Left ventricle myocardium inferior (tissue), 1 donor: Measurements from ENCODE around the gene NRAS. TPM values are rescaled to one million over a fixed set of nuclear protein-coding genes. Genes with fewer than 3 reads are reported as not detected.

Experiments used
- DNase-seq: peaks from one replicate; pipeline ENCODE4 v3.0.0-alpha.2; 2020
- H3K27ac ChIP-seq: fragments of 200-600 bp; replicated peaks from 2 replicates; pipeline ENCODE4 v1.8.0; 2021
- H3K27me3 ChIP-seq: fragments of 200-600 bp; 2 replicates; pipeline ENCODE4 v1.8.0; 2021; ENCODE audit warnings: low read depth
- H3K36me3 ChIP-seq: fragments of 200-600 bp; 2 replicates; pipeline ENCODE4 v1.8.0; 2021
- H3K4me1 ChIP-seq: fragments of 200-600 bp; 2 replicates; pipeline ENCODE4 v1.8.0; 2021
- H3K4me3 ChIP-seq: fragments of 200-600 bp; 2 replicates; pipeline ENCODE4 v1.8.0; 2021; ENCODE audit warnings: mild to moderate bottlenecking, moderate library complexity
- H3K9me3 ChIP-seq: fragments of 200-600 bp; replicated peaks from 2 replicates; pipeline ENCODE4 v1.8.0; 2021
- intact Hi-C: fragments of 100-400 bp; cut with micrococcal nuclease; formaldehyde crosslinking; loops from one replicate; pipeline ENCODE4 v1.11.0; 2022
- total RNA-seq: library from RNA; stranded (reverse); fragmentation: NEBNext Ultra II Directional; extraction: Animal tissue kit (Norgen Biotek cat#: 25700); gene quantifications from one replicate; pipeline ENCODE4 v1.2.1, GENCODE V29; 2021
- TF ChIP-seq, protein P1 (sequence below): fragments of 200-600 bp; IDR thresholded peaks from 2 replicates; pipeline ENCODE4 v1.8.0; 2021; ENCODE audit warnings: antibody characterized with exemption, mild to moderate bottlenecking, borderline replicate concordance
- donor health status: DM: no; HTN: yes; CAD: no; lungs with severe emphysema.

Gene NRAS
- total RNA-seq, 1 donor from 2014 or later, result 7.6 TPM

DNA sequence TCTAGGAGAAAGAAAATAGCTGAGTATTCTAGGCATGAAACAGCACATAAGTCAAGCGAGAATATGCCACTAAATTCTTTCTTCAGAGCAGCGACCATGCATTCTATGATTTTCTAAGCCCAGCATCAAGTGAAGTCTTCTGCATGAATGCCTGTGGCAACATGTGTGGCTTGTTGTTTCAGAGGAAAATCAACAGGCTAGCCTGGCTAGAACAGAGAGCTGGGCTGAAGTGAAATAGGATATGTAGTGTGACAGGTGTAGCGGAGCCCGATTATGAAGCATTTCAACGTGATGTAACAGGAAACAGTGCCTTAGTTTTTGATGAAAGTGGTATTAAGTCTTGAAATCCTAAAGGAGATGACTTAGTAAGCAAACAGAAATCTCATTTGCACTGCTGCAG, 34.2 kb upstream of the NRAS start:
- no peak for DNase-seq
- H3K27ac ChIP-seq, result peak overlapping the region; percentile 77
- H3K9me3 ChIP-seq, result no peaks in the 10 kb centered on the region
- TF ChIP-seq, protein P1, sequence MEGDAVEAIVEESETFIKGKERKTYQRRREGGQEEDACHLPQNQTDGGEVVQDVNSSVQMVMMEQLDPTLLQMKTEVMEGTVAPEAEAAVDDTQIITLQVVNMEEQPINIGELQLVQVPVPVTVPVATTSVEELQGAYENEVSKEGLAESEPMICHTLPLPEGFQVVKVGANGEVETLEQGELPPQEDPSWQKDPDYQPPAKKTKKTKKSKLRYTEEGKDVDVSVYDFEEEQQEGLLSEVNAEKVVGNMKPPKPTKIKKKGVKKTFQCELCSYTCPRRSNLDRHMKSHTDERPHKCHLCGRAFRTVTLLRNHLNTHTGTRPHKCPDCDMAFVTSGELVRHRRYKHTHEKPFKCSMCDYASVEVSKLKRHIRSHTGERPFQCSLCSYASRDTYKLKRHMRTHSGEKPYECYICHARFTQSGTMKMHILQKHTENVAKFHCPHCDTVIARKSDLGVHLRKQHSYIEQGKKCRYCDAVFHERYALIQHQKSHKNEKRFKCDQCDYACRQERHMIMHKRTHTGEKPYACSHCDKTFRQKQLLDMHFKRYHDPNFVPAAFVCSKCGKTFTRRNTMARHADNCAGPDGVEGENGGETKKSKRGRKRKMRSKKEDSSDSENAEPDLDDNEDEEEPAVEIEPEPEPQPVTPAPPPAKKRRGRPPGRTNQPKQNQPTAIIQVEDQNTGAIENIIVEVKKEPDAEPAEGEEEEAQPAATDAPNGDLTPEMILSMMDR, result no peak
- H3K27me3 ChIP-seq, result no peaks in the 10 kb centered on the region
- peak overlapping the region; percentile 27 for H3K4me3 ChIP-seq
- H3K36me3 ChIP-seq, result peaks cover 24% of the 10 kb centered on the region
- peaks cover 100% of the 10 kb centered on the region for H3K4me1 ChIP-seq
- intact Hi-C loops, result no loop called here

DNA sequence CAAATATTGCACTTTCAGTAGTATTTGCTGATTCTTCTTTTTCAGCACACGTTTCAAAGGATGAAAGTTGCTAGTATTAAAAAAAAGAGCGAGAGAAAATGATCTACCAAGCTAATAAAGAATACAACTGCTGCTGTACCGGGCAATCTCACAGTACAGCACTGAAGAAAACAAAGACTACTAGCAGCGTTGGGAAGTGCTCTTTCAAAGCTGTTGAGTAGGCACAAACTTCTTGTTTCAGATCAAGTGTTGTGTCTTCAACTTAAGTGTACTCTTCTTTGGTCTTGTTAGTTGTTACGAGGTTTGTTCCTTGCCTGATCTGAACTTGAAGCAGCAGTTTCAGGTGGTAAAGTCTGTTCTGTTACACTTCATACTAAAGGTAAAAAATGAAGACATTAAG, 33.3 kb upstream of the NRAS start:
- Histone ChIP-seq H3K27me3 (no peaks in the 10 kb centered on the region), H3K27ac (peak overlapping the region; percentile 77), H3K9me3 (no peaks in the 10 kb centered on the region), H3K4me1 (peaks cover 100% of the 10 kb centered on the region), H3K4me3 (peak overlapping the region; percentile 27), H3K36me3 (peaks cover 24% of the 10 kb centered on the region)
- TF ChIP-seq, protein P1, result no peak
- DNase-seq, result no peak
- intact Hi-C loops, result no loop called here

DNA sequence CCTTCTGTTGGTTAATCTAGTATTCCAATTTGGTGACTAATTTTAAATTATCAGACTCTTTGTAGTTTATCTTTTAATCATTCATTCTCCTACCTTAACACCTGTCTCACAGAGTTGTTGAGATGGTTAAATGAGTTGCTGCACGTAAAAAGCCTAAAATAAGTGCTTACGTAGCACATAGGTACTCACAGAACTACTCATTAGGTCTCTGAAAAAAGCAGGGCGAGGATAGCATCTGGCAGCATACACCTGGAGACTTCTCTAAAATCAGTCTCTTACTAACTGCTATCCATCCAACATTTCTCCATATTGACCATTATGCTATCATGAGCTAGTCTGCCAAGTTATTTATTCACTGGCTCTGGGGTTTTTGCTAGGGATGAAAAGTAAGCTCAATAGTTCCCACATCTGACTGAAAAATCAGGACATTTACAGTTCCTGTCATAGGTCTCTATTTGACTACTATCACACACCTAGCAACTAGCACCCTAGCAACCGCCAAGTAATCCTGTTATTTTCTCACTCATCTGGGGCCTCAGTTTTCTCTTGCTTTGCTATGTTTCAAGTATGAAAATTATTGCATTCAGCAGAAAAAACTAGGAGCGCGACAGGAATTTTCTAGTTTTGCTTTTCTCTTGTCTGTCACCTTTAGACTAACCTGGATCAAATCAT, 30.0 kb upstream of the NRAS start:
- Histone ChIP-seq H3K36me3 (peaks cover 30% of the 10 kb centered on the region), H3K27me3 (no peaks in the 10 kb centered on the region), H3K4me1 (peaks cover 100% of the 10 kb centered on the region), H3K4me3 (no peak overlapping the region), H3K27ac (no peak overlapping the region), H3K9me3 (no peaks in the 10 kb centered on the region)
- DNase-seq, result no peak
- TF ChIP-seq, protein P1, result no peak
- intact Hi-C loops, result no loop called here

DNA sequence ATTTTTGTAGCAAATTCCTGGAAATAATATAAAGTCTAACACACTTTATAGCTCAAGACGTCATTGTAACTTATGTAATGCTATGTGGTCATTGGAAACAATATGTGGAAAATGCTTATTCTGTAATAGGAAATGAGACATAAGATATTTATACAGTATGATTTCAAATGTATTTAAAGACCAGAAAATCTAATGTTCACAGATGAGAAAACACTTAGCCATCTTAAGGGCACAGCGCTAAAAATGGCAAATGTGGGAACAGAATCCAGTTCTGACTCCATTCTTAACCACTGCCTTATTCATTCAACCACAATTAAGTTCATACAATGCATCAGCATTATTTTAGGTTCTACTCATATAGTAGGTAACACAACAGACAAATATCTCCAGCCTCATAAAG, 28.7 kb upstream of the NRAS start:
- intact Hi-C loops, result no loop called here
- Histone ChIP-seq H3K27ac (peak overlapping the region; percentile 10), H3K4me3 (no peak overlapping the region), H3K36me3 (peaks cover 30% of the 10 kb centered on the region), H3K4me1 (peaks cover 96% of the 10 kb centered on the region), H3K27me3 (no peaks in the 10 kb centered on the region), H3K9me3 (no peaks in the 10 kb centered on the region)
- TF ChIP-seq, protein P1, result no peak
- DNase-seq, result no peak

DNA sequence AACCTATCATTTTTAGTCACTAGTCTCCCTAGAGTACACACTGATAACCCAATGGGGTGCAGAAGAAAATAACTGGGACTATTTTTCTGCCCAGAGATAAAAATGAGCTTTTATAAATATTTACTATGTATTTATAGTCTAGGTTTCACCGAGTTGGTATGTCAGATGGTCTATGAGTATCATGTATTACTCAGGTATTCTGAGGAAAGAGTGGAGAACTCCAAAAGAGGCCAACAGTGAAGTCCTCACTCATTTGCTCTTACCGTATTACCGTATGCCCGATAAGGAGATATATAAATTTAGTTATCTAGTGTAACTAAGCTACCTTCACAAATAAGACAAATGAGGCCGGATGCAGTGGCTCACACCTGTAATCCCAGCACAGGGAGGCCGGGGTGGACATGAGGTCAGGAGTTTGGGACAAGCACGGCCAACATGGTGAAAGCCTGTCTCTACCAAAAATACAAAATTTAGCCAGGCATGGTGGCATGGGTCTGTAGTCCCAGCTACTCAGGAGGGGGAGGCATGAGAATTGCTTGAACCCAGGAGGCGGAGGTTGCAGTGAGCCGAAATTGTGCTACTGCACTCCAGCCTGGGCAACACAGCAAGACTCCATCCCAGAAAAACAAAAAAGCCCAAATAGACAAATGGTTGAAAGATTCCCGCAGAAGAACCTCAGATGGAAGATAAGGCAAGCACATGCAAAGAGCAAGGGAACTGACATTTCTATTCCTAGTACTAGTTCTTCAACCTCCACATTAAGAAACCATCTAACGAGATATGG, 25.6 kb upstream of the NRAS start:
- H3K36me3 ChIP-seq, result peaks cover 33% of the 10 kb centered on the region
- TF ChIP-seq, protein P1, result no peak

More for the DNA sequence above, 25.6 kb upstream of the NRAS start:
- peaks cover 72% of the 10 kb centered on the region for H3K4me1 ChIP-seq
- intact Hi-C loops, result no loop called here
- no peaks in the 10 kb centered on the region for H3K27me3 ChIP-seq
- DNase-seq, result no peak
- H3K27ac ChIP-seq, result no peak overlapping the region
- no peak overlapping the region for H3K4me3 ChIP-seq
- no peaks in the 10 kb centered on the region for H3K9me3 ChIP-seq
